Measurements from ENCODE around the gene DPYD.

The DPYD gene

DNA sequence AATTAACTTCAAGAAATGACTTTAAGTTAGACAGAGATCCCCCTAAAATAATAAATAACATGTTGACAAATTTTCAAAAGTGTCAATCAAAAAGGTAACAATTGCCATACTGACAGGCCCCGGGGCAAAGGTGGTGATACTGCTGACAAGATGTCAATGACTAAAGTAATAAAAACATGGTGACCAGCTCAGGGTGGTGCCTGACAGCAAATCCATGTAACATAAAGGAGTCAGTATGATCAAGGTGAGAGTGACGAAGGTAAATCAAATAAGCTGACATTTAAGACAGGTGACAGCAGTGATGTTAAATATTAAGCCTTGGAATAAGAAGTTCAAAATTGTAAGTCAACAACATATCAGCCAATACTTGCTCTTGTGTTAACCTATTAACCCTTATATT is 387.5 kb downstream of the DPYD start:
- DNase-seq (ENCODE audit: low read depth), result no peak

DNA sequence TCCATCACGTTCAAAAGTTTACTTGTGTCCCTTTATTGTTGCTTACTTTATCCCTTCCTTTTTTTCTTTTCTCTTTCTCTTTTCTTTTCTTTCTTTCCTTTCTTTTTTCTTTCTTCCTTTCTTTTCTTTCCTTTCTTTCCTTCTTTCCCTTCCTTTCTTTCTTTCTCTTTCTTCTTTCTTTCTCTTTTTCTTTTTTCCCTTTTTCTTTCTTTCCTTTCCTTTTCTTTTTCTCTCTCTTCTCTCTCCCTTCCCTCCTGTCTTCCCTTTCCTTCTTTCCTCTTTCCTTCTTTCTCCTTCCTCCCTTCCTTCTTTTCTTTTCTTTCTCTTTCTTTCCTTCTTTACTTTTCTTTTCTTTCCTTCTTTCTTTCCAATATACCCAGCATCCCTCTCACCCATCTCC is 391.2 kb downstream of the DPYD start:
- DNase-seq (ENCODE audit: low read depth), result no peak

DNA sequence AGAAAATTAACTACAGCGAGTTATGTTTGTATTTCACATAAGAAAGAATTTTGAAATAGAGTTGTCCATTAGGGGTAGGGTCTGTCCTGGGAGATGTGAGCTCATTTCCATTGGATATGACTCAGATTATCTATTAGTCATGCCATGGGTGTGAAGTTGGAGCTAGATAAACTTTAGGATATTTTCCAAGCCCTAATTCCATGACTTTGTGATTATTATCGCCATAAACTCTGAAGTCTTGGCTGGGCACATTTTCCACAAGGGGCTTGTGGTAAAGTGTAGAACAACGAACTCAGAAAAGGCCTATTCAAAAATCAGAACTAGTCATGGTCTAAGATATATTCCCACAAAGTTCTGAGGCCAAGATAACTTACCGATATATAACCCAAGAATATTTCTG is 396.6 kb downstream of the DPYD start:
- DNase-seq (ENCODE audit: low read depth), result peak; percentile 7

DNA sequence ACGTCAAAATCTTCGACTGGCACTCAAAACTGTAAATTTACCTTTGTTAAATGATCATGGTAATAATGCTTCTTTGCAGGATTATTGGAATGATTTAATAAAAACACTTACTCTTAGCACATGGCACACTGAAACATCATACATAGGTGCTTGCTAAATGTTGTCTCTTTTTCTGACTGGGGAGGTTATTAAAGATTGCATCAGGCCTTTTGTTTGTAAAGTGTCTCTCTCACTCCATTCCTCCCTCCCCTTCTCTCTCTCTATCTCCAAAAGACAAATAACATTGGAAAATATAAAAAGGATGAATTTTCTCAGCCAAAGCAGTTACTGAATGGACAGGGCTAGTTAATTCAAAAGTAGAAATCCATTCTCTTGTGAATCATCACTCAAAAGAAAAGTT is 404.2 kb downstream of the DPYD start:
- no peak for DNase-seq (ENCODE audit: low read depth)

DNA sequence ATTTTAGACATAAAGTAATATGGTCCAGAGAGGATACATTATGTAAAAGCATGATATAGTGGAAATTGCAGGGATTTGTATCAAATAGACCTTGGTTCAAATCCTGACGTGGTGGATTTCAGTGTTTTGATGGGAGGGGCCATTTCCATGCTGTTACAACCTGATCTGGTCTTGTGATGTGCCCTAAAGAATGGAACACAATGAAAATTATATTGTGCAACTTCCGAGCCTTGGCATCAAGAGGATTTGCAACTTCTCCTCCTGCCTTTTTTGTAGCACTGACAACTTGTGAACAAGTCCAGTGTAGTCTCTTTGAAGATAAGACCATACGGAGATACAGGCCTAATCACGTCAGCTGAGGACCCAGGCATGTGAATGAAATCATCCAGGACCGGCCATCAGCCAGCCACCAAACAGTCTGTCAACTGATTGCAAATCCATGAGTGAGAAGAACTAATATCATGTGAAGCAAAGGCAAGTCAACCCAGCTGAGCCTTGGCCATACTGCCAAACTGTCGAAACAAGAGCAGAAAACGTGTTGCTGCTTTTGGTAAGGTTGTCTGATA is 412.1 kb downstream of the DPYD start:
- DNase-seq (ENCODE audit: low read depth), result no peak

DNA sequence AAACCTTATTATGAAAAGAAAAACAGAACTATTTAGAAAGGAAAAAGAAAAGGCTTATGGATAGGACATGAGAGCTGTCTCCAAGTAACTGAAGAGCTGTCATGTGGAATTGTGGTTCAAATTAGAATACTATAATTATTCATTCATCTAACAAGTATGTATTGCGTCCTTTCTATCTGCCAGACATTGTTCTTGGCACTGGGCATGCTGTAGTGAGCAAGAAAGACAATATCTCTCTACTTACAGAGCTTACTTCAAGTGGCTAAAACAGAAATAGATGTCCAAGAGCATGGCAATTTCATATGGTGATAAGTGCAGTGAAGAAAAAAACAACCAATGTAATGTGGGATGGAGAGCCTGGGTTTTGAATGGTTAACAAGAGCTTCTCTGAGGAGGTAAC is 413.0 kb downstream of the DPYD start:
- DNase-seq (ENCODE audit: low read depth), result peak; percentile 36

DNA sequence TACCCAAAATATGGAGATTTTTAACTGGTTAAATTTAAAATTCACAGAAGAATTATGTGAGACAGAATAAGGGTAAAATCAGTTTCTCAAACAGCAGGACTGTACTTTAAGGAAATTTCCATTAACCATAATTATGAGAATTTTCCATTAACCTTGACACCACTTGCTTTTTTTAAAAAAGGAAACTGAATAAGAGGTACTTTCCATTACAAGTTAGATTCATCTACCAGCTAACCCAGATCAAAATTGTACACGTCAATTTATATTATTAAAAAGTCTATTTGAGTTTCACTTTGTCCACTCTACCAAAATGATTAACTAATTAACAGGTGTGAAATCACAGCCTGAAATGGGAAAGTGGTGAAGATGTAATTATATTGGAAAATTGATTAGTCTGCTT is 414.5 kb downstream of the DPYD start:
- DNase-seq (ENCODE audit: low read depth), result no peak

DNA sequence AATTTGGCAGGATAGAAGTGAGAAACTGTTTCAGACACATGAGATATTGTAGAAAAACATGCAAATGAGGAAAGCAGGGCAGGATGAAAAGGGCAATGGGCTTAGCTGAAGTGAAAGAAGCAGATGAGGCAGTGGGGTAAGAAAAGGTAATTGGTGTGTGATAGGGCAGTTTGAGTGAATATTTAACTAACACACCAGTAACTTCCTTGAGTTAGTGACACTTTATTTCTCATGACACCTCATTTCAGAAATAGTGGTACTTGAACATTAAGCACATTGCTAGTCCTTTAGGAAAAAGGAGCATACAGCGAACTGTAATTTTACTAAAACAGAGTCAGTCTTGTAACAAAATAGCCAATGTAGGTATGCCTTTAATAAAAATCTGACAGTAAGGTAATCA is 415.0 kb downstream of the DPYD start:
- DNase-seq (ENCODE audit: low read depth), result no peak

DNA sequence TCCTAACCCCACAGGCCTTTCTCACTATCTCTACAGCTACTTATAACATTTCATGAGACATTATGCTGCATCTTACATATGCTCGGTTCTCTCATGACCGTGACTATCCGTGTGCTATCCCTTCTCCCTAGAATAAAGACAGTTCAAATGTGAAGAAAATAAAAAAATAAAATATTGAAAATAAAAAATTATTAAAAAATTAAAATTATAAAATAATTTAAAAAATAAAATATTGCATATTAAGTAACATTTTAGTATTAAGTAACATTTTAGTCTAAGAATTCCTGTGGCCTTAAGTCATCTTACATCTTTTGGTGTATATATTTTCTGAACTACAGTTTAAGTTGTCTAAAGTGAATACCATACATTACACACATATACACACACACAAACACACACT is 415.5 kb downstream of the DPYD start:
- DNase-seq (ENCODE audit: low read depth), result no peak

DNA sequence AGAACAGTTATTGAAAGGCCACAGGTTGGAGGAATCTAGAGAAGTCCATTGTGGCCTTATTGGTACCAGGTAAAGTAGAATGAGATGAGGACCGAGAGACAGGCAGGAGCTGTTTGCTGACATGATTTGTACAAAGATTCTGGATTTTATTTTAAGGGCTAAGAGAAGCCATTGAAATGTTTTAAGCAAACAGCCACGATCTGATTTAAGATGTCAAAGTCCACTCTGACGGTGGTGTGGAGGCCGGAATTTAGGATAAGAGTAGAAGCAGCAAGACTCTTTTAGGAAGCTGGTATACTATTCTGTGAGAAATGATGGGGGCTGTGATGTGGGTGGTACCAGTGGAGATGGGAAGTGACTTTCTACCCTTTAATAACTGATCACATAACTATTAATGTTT is 418.5 kb downstream of the DPYD start:
- no peak for DNase-seq (ENCODE audit: low read depth)

DNA sequence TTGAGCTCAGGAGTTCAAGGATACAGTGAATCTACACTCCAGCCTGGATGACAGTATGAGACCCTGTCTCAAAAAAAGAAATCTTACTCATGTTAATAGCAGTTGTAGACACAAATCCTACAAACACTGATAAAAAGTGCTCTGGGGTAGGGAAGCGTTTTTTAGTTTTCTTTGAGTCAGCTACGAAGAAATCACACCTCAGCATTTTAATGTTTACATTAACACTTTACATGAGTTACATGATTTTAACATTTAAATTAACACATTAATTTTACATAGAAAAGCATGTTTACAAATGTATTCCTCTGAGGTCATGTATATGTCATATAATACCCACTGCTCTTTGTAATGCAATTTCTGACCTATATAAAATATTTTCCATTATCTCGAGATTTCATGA is 419.2 kb downstream of the DPYD start:
- no peak for DNase-seq (ENCODE audit: low read depth)

DNA sequence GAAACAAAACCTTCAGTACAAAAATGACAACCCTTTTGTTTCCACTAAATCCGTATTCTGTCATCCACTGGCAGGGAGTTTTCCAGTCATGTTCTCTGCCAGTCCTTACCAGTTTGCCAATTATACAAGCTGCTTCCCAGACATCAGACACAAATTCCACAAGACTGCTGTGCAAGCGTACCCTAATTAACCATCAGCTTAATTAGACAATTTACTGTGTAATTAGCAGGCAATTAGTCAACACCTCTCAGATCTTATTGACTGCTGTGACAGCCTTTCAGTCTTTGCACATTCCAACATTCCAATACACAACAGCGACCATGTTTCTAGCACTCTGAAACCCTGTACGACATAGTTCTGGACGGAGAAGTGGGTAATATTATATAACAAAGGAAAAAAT is 420.1 kb downstream of the DPYD start:
- no peak for DNase-seq (ENCODE audit: low read depth)

DNA sequence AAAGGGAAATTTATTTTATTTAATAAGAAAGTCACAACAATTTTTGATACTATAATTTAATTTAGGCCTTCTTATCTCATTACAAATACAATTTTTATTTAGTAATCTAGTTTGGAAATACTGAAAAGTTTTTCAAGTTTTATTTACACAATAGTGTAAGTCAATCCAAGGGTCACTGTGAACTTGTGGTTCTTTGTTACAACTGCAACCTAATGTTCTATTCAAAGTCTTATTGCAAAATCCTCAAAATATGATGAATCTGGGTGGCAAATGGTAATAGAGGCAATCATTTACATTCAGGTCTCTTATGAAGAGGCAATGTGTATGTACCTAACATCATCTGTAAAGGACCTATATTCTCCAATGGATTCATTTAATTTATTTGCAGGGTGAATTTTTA is 421.2 kb downstream of the DPYD start:
- DNase-seq (ENCODE audit: low read depth), result no peak

DNA sequence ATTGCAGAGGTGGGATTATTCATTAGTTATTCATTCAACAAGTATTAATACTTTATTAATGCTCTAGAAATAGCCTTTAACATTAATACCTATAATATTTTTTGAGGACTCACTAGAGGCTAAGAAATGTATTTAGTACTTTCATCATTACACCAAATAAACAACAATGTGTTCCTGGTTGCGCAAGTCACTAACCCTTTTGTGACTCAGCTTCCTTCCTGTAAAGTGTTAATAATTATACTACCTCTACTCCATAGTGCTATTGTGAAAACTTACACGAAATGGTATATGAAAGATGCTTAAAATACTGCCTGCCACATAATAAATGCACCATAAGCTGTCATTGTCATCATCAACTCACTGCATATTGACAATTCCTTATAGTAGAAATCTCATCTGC is 431.0 kb downstream of the DPYD start:
- no peak for DNase-seq (ENCODE audit: low read depth)

DNA sequence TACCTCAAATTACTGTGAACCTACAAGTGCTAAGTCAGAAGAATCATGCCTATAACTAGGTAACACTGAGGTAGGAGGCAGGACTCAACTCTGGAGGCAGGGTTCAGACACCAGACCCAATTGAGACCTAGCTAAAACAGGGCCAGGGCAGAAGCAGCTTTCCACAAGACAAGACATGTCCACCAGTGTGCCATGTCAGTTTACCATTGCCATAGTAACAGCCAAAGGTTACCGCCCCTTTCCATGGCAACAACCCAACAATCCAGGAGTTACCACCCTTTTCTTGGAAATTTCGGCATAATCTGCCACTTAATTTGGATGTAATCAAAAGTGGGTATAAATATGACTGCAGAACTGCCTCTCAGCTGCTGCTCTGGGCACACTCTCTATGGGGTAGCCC is 432.3 kb downstream of the DPYD start:
- DNase-seq (ENCODE audit: low read depth), result no peak

DNA sequence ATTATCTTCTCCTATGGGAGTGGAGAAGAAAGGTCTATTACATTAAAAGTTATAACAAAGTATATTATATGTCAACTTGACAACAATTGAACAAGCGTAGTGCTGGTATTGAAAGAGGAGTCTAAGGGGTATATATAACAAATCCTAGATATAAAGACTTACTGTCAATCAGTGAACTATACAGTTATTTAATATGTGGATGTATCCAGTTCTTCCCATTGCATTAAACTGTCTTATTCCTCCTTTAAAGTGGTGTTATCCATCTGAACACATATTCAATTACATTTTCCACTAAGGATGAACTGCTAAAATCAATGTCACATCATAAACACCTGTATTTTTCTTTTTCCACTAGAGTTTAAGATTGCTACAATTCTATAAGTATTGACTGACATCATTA is 438.8 kb downstream of the DPYD start:
- no peak for DNase-seq (ENCODE audit: low read depth)

DNA sequence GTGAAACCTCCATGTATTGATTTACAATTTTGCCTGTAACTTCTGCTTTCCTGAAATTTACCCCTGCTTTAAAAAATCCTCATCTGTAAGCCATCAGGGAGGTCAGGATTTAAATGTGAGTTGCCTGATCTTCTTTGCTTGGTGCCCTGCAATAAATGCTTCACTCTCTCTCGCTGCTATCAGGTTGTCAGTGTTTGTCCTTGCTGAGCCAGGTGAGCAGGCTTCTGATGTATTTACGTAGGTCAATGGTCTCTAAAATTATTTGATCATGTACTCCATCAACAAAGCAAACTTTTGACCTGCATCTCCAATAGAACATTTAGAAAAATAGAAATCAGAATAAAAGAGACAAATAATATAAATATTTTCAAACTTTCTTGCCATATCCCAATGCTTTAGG is 453.4 kb downstream of the DPYD start:
- DNase-seq (ENCODE audit: low read depth), result no peak

DNA sequence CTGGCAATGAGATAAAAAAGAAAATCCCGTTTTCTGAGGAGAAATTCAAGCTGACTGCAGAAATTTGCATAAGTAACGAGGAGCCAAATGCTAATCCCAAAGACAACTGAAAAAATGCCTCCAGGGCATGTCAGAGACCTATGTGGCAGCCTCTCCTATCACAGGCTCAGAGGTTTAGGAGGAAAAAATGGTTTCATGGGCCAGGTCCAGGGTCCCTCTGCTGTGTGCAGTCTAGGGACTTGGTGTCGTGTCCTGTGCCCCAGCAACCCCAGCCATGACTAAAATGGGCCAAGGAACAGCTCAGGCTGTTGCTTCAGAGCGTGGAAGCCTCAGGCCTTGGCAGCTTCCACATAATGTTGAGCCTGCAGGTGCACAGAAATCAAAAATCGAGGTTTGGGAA is 456.5 kb downstream of the DPYD start:
- DNase-seq (ENCODE audit: low read depth), result no peak

DNA sequence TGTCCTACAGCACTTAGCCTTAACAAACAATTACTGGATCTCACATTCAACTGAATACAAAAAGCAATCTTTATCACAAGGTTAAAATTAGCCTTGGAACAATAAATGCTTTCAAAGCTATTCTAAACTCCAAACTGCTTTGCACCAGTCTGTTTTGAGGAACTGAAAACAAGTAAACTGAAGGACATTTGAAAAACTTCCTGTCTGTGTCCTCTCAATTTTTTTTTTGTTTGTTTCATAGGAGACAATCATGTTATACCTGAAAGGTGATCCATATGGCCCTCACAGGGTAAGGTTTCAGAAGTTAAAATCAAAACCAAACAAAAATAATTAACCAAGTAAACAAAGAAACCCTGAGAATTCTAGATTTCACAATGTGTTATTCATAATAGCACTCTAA is 459.1 kb downstream of the DPYD start:
- no peak for DNase-seq (ENCODE audit: low read depth)

DNA sequence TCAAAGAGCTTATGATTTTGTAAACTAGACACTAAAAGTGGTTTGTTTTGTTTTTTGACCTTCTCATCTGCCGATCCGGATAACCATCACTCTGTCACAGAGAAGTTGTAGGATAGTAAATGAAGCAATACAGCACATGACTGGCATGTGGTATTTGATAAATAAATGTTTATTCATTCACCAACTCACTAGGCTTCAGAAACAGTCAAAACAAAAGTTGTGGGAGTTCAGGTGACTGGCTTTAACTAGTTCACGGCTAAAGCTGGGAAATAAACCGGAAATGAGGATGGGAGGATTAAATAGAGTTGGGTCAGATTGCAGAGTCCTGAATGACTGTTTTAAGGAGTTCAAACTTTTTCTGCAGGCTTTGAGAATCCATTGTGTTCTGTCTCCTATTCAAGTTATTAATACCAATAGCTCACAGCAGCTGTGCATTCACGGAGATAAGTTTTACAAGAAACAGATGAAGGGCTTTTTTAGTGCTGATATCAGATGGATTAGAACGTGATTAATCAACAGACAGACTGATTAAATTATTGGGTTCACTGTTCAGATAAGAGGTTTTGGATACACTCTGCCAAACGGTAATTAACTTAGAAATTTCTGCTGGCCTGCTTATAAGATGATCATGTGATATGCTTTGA is 463.3 kb downstream of the DPYD start:
- DNase-seq (ENCODE audit: low read depth), result no peak

DNA sequence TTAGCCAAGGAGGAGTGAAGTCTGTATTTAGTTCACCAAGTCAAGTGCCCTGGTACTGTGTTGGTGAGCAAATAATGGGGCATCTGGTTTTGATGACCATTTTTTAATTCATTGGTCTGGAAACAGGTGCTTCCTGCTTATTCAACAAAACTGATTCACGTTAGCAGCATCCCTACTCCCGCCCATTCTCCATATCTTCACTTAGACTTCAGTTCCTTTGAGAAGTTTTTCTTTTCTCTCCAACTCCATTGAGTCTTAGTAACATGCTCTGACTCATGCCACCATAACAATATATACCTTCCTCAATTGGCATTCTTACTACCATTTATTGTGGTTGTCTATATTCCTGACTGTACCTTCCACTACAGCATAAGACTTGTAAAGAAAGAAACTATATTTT is 468.9 kb downstream of the DPYD start:
- no peak for DNase-seq (ENCODE audit: low read depth)

DNA sequence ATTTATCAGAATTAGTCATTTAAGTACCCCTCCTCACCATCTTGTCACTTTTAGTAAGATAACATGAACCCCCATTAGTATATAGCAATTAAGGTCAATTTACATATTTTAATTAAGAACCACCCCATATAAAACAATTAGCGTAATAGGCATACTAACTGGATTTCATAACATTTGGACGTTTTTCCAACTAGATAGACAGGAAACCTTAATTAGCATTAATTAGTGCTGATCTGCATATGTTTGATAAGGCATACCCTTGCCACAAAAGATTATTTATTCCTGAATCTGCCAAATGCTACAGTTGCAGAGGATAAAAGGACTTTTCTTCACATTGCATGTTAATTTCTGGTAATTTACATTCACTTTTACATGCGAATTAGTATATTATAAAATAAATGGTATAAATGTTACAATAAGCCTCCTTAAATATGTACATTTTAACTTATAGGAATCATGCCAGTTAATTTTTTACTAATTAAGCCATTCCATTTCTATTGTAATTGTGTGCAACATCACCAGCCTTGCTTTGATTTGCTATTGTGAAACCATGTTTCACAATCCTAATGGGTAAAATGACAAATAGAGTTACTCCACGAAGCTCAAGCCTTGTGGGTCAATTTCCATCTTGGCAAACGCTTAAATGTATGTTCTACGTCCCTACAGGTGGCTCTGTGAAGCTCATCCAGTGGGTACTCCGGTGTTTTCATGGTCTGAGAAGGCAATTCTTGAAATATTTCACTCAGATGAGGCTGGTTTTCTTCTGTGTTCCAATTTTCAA is 469.6 kb downstream of the DPYD start:
- DNase-seq (ENCODE audit: low read depth), result no peak

DNA sequence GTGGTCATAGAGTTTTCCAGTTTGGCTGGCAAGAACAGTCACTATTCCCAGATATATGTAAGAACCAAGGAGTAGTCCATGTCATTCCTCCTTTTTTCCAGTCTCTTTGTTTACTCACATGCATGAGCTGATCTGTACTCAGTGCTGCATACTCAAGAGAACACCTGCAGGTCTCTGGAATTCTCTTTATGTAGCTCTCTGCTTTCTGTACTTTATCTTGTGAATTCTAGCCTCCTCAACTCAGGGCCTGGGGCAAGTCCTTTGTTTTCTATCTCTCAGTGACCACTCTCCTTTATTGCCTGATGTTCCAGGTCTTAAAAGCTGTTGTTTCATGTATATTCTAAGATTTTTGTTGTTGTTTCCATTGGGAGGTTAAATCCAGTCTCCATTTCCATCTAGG is 478.9 kb downstream of the DPYD start:
- no peak for DNase-seq (ENCODE audit: low read depth)

DNA sequence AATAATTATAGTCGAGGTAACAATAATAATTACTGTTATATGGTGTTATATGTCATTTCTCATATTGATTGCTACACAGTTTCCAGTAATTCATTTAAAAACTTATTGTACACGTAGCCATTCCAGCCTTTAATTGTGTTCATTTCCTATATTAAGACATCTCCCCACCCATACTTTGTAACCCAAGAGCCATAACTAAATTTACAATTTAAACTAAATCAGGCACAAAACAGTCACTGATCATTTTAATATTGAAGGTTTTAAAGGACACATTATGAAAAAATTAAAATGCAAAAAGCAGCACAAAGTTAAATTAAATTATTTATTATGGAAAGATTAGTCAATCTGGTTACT is 487.0 kb downstream of the DPYD start:
- DNase-seq (ENCODE audit: low read depth), result no peak
